Esophagus muscularis mucosa (tissue), 4 donors: ENCODE measurements around the gene UCK1. TPM values are rescaled to one million over a fixed set of nuclear protein-coding genes. Genes with fewer than 3 reads are reported as not detected.

ENCODE experiments used
- DNase-seq: peaks from one replicate; pipeline ENCODE4 v3.0.0-alpha.2; 2017; ENCODE audit errors: extremely low spot score
- H3K27ac ChIP-seq, 4 donors: fragments of 200-600 bp; sonication (generic); replicated peaks in 1 of 4; 1 replicate in 3 of 4; 2 replicates in 1 of 4; pipeline ENCODE4 v1.5.1; 2016 to 2019; ENCODE audit warnings: mild to moderate bottlenecking in 1 of 4
- H3K27me3 ChIP-seq, 4 donors: fragments of 200-600 bp; sonication (generic); one replicate each; pipeline versions ENCODE4 v1.5.1 to v1.6.0; 2016 to 2019
- H3K36me3 ChIP-seq, 4 donors: fragments of 200-600 bp; sonication (generic); one replicate each; pipeline ENCODE4 v1.5.1; 2016 to 2019
- H3K4me1 ChIP-seq, 4 donors: fragments of 200-600 bp; sonication (generic); one replicate each; pipeline ENCODE4 v1.5.1; 2016 to 2019
- H3K4me3 ChIP-seq, 4 donors: fragments of 200-600 bp; sonication (generic); 1 replicate in 2 of 4; 2 replicates in 2 of 4; pipeline ENCODE4 v1.5.1; 2016 to 2019; ENCODE audit warnings: mild to moderate bottlenecking in 4 of 4, moderate library complexity in 1 of 4
- H3K9me3 ChIP-seq, 4 donors: fragments of 200-600 bp; sonication (generic); 1 replicate in 3 of 4; 2 replicates in 1 of 4; pipeline ENCODE4 v1.5.1; 2016 to 2019
- CTCF ChIP-seq, 3 experiments: fragments of 200-600 bp in 2 of 3; fragments of 450-650 bp in 1 of 3; sonication (generic) in 2 of 3; IDR thresholded peaks; one replicate each; pipeline ENCODE4 v1.5.1; 2017 to 2019; ENCODE audit warnings: antibody characterized with exemption in 3 of 3, mild to moderate bottlenecking in 2 of 3, moderate library complexity in 1 of 3
- EP300 ChIP-seq: sonication (generic); formaldehyde crosslinking; IDR thresholded peaks from one replicate; pipeline ENCODE4 v1.6.1; 2017; ENCODE audit warnings: antibody characterized with exemption
- POLR2A ChIP-seq: fragments of 450-650 bp; IDR thresholded peaks from one replicate; pipeline ENCODE4 v1.6.1; 2017; ENCODE audit warnings: antibody characterized with exemption, moderate library complexity, mild to moderate bottlenecking, low read depth
- POLR2AphosphoS5 ChIP-seq, 2 donors: sonication (generic); formaldehyde crosslinking; IDR thresholded peaks; one replicate each; pipeline ENCODE4 v1.6.1; 2017; ENCODE audit warnings: antibody characterized with exemption in 2 of 2
- WGBS: methylation state at CpG from one replicate; pipeline ENCODE4 v1.1.5; 2018; 5-methylcytosine and 5-hydroxymethylcytosine counted together
- intact Hi-C: fragments of 100-400 bp; cut with DNase I; formaldehyde crosslinking; loops from one replicate; pipeline ENCODE4 v1.15.1; 2023
- total RNA-seq, 4 donors: library from RNA; depleted of rRNA; stranded (reverse); fragments of >200 nt; gene quantifications; one replicate each; pipeline versions ENCODE4 v1.1.0 to v1.2.1, GENCODE V29; 2016

UCK1 gene
- total RNA-seq, 4 donors from 2014 or later = 47.3 to 63.9 (median 54.0) TPM

- peaks cover 0 to 8% (median 5%) of the 10 kb centered on the region in 4 donors for H3K4me1 ChIP-seq
- TF ChIP-seq POLR2AphosphoS5 (IDR thresholded peaks at IDR 0.05) (no peak), CTCF (IDR thresholded peaks at IDR 0.05) (no peak), POLR2A (no peak), EP300 (no peak)
- H3K4me3 ChIP-seq = no peak overlapping the region
- peaks cover 56 to 93% (median 89%) of the 10 kb centered on the region in 4 donors for H3K36me3 ChIP-seq
- no peaks in the 10 kb centered on the region for H3K9me3 ChIP-seq
- WGBS = 88% methylated on average over 12 of the region's 13 CpGs
- DNase-seq = no peak
- no peaks in the 10 kb centered on the region for H3K27me3 ChIP-seq
- H3K27ac ChIP-seq = no peak overlapping the region
- intact Hi-C loops = no loop called here
Observed at GRCh38 chr9:131578021-131578420, 47.0 kb upstream of the UCK1 start.

- Histone ChIP-seq H3K4me1 (peaks cover 0 to 8% (median 5%) of the 10 kb centered on the region in 4 donors), H3K9me3 (no peaks in the 10 kb centered on the region), H3K27me3 (no peaks in the 10 kb centered on the region), H3K27ac (no peak overlapping the region), H3K36me3 (peaks cover 49 to 93% (median 83%) of the 10 kb centered on the region in 4 donors), H3K4me3 (no peak overlapping the region)
- TF ChIP-seq POLR2AphosphoS5 (IDR thresholded peaks at IDR 0.05) (no peak), POLR2A (no peak), CTCF (IDR thresholded peaks at IDR 0.05) (no peak), EP300 (no peak)
- WGBS = 79% methylated on average over 14 of the region's 25 CpGs
- no peak for DNase-seq
- intact Hi-C loops = no loop called here
Observed at GRCh38 chr9:131577005-131578000, 46.2 kb upstream of the UCK1 start.

DNA sequence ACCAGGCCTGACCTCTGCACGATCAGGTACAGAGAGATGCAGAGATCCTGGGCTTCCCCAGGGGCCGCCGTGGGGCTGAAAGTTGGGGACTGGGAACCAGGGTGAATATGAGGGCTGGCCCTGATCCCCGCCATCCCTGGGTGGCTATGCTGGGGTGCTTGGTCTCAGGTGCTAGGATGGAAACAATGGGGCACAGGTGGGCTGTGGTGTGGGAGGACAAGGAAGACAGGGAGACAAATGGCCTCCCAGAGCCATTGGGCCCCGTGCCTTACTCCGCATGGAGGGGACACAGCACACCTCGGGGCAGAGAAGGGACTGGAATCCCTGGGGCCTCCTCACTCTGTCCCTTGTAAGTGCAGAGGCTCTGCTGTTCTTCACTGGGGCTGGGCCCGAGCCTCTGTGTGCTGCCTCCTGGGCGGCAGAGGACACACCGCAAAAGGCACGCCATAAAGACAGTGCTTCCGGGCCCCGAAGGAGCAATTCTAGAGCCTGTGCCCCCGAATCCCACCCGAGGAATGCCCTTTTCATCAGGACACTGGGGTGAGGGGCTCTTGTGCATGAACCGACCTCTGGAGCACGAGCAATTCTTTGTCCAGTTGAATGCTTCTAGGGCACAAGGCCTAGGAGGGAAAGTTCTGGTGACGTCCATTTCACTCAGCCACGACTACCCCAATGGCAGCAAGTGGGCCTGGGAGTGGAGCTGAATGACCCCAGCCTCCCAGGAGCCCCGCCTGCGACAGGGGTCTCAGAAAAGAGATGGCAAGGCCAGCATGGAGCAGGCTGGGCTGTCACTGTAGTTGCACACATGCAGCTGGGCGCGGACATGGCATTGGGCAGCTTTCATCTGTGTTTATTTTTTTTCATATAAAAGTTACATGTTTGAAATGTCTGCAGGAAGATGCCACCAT, 45.1 kb upstream of the UCK1 start:
- intact Hi-C loops = no loop called here
- Histone ChIP-seq H3K36me3 (peaks cover 38 to 93% (median 77%) of the 10 kb centered on the region in 4 donors), H3K9me3 (no peaks in the 10 kb centered on the region), H3K27ac (no peak overlapping the region), H3K4me3 (no peak overlapping the region), H3K27me3 (no peaks in the 10 kb centered on the region), H3K4me1 (peaks cover 0 to 8% (median 5%) of the 10 kb centered on the region in 4 donors)
- 93% methylated on average over 23 of the region's 23 CpGs for WGBS
- DNase-seq = no peak
- TF ChIP-seq CTCF (IDR thresholded peaks at IDR 0.05) (no peak), POLR2AphosphoS5 (IDR thresholded peaks at IDR 0.05) (no peak), EP300 (no peak), POLR2A (no peak)

- WGBS = 83% methylated on average over 6 of the region's 17 CpGs
- no peaks in the 10 kb centered on the region for H3K9me3 ChIP-seq
- H3K27ac ChIP-seq = no peak overlapping the region
- TF ChIP-seq POLR2AphosphoS5 (IDR thresholded peaks at IDR 0.05) (no peak), EP300 (no peak), CTCF (IDR thresholded peaks at IDR 0.05) (no peak), POLR2A (no peak)
- H3K27me3 ChIP-seq = no peaks in the 10 kb centered on the region
- H3K4me3 ChIP-seq = no peak overlapping the region
- H3K4me1 ChIP-seq = peaks cover 0 to 4% (median 3%) of the 10 kb centered on the region in 4 donors
- intact Hi-C loops = no loop called here
- peaks cover 27 to 88% (median 69%) of the 10 kb centered on the region in 4 donors for H3K36me3 ChIP-seq
- no peak for DNase-seq
Observed at GRCh38 chr9:131574730-131575640, 43.9 kb upstream of the UCK1 start.
